PFSK-1 (cell line): Measurements from ENCODE around the gene FAM117A.

Experiments used
- FOXP2 ChIP-seq: optimal IDR thresholded peaks from 2 replicates; pipeline ENCODE3; 2011; ENCODE audit warnings: borderline replicate concordance, control low read depth, inconsistent platforms; ENCODE audit not compliant: insufficient read depth; ENCODE audit errors: extremely low read length, extremely low read depth
- POLR2AphosphoS5 ChIP-seq: IDR thresholded peaks from 2 replicates; pipeline ENCODE4 v1.6.1; 2012; ENCODE audit warnings: low read depth, mild to moderate bottlenecking, control low read depth, low read length, moderate library complexity
- REST ChIP-seq, 2 experiments: IDR thresholded peaks; 2 replicates each; pipeline versions ENCODE4 v1.6.1 to v1.8.0; 2011 to 2012; ENCODE audit warnings: low read depth in 2 of 2, low read length in 2 of 2, control low read depth in 1 of 2, inconsistent platforms in 1 of 2, mild to moderate bottlenecking in 1 of 2, moderate library complexity in 1 of 2; ENCODE audit not compliant: insufficient read depth in 1 of 2
- SIN3A ChIP-seq: IDR thresholded peaks from 2 replicates; pipeline ENCODE4 v1.6.1; 2012; ENCODE audit warnings: mild to moderate bottlenecking, low read length, moderate library complexity, borderline replicate concordance; ENCODE audit not compliant: insufficient read depth
- TAF1 ChIP-seq: IDR thresholded peaks from 2 replicates; pipeline ENCODE4 v1.6.1; 2012; ENCODE audit warnings: low read length, control low read depth, borderline replicate concordance; ENCODE audit not compliant: insufficient read depth

The FAM117A gene

DNA sequence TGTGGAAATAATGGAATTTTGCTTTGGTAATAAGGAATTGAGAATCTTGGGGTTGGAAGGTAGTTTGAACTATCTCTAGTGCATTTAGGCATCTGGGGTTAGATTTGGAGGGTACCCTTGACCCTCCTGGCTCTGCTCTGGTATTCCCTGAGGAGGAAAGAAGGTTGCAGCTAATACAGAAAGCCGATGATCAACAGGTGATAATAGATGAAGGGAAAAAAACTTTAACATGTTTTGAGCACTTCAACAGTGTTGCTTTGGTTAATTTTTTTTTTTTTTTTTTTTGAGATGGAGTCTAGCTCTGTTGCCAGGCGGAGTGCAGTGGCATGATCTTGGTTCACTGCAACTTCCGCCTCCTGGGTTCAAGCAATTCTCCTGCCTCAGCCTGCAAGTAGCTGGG is 29.4 kb upstream of the FAM117A start:
- no peak for TF ChIP-seq TAF1
- TF ChIP-seq REST (IDR thresholded peaks at IDR 0.05; ENCODE audit: insufficient read depth in 1 of 2, low read depth in 2 of 2, low read length in 2 of 2): no peak
- TF ChIP-seq POLR2AphosphoS5: no peak
- TF ChIP-seq SIN3A: no peak
- TF ChIP-seq FOXP2: no peak

GRCh38 chr17:49789243-49789578 is 25.3 kb upstream of the FAM117A start:
- TF ChIP-seq REST (IDR thresholded peaks at IDR 0.05; ENCODE audit: insufficient read depth in 1 of 2, low read depth in 2 of 2, low read length in 2 of 2) (no peak), FOXP2 (peak; percentile 39), SIN3A (peak; percentile 97; the same call in 1 of the 2 replicates), POLR2AphosphoS5 (no peak)

GRCh38 chr17:49788478-49789242 is 24.7 kb upstream of the FAM117A start, which contains the start of gene KAT7:
TSS of gene KAT7 (plus strand) at chr17:49788681. CDS start at chr17:49788835, 154 bp downstream.
- TF ChIP-seq REST (IDR thresholded peaks at IDR 0.05; ENCODE audit: insufficient read depth in 1 of 2, low read depth in 2 of 2, low read length in 2 of 2): no peak; a peak in 1 of 4 replicates
- no peak for TF ChIP-seq FOXP2
- no peak for TF ChIP-seq SIN3A
- TF ChIP-seq TAF1: peak; percentile 79; the same call in 1 of the 2 replicates
- TF ChIP-seq POLR2AphosphoS5: peak; percentile 92

DNA sequence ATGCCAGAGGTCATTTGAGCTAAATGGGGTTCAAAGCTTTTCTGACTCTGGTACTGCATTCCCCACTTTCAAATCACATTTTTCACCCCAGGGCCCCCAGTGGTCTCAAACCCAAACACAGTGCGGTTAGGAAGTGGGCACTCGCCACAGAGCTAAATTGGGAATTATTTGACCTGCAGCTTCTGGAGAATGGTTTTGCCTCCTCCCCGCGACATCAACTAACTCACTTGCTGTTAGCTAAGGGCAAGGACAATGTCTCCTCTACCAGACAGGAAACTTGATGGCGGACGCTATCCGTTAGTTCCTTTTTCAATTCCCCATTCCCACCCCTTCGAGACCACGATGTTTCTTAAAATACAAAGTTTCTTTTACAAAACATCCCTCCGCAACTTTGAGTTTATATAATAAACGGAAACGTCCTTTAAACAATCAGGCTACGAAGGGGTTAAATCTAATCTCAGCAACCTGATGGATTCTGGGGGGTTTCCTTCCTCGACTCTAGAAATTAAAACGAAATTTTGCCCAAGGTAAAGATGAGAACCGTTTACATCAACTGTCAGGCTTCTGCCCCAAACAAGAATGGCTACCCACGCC is 24.1 kb upstream of the FAM117A start:
- TF ChIP-seq FOXP2 (no peak), REST (IDR thresholded peaks at IDR 0.05; ENCODE audit: insufficient read depth in 1 of 2, low read depth in 2 of 2, low read length in 2 of 2) (no peak), TAF1 (no peak), POLR2AphosphoS5 (no peak; the same call in 1 of the 2 replicates), SIN3A (no peak)

GRCh38 chr17:49784636-49785035 is 20.7 kb upstream of the FAM117A start:
- TF ChIP-seq TAF1: no peak
- no peak for TF ChIP-seq POLR2AphosphoS5
